SK-N-SH (cell line): ENCODE measurements around the gene STK11IP. TPM values are rescaled to one million over a fixed set of nuclear protein-coding genes. Genes with fewer than 3 reads are reported as not detected.

Experiments used
- CTCF ChIA-PET: fragments of 300-600, 350-600 bp; formaldehyde crosslinking; extraction: SDS; loops from one replicate; lab custom pipeline; 2021; lab: Yijun Ruan, JAX
- POLR2A ChIA-PET: fragments of 350-600 bp; sonication (Branson Sonifier 250); formaldehyde crosslinking; extraction: SDS; loops from one replicate; lab custom pipeline; 2020; ENCODE audit warnings: antibody characterized with exemption, inconsistent platforms; lab: Yijun Ruan, JAX
- DNase-seq: peaks from one replicate; pipeline ENCODE4 v3.0.0; 2012
- H2AFZ ChIP-seq: fragments of 200-600 bp; sonication (generic); 2 replicates; pipeline ENCODE4 v1.8.1; 2016; ENCODE audit warnings: antibody characterized with exemption, mild to moderate bottlenecking, low read depth
- H3F3A ChIP-seq: fragments of 200-600 bp; sonication (generic); replicated peaks from 2 replicates; pipeline ENCODE3; 2016; ENCODE audit warnings: antibody characterized with exemption, mild to moderate bottlenecking; ENCODE audit not compliant: insufficient read depth
- H3K27ac ChIP-seq, 2 experiments: fragments of 200-500 bp in 1 of 2; fragments of 200-600 bp in 1 of 2; sonication (Bioruptor generic) in 1 of 2; sonication (generic), shearing (Covaris generic) in 1 of 2; 2 replicates each; pipeline versions ENCODE4 v1.5.1 to v1.6.1; 2014 to 2016; ENCODE audit warnings: low read depth in 2 of 2, inconsistent platforms in 1 of 2, low read length in 1 of 2, mild to moderate bottlenecking in 1 of 2, mixed read lengths in 1 of 2
- H3K27me3 ChIP-seq: fragments of 200-600 bp; sonication (generic), shearing (Covaris generic); 2 replicates; pipeline ENCODE4 v1.6.1; 2016; ENCODE audit warnings: mixed run types; ENCODE audit not compliant: insufficient read depth
- H3K36me3 ChIP-seq, 2 experiments: fragments of 200-500 bp in 1 of 2; fragments of 200-600 bp in 1 of 2; sonication (Bioruptor generic) in 1 of 2; sonication (generic) in 1 of 2; replicated peaks in 1 of 2; 2 replicates each; pipeline versions ENCODE3 to v1.5.1; 2014 to 2016; ENCODE audit warnings: low read length in 1 of 2, mild to moderate bottlenecking in 1 of 2; ENCODE audit not compliant: insufficient read depth in 2 of 2, control insufficient read depth in 1 of 2
- H3K4me1 ChIP-seq, 2 experiments: fragments of 200-500 bp in 1 of 2; fragments of 200-600 bp in 1 of 2; sonication (Bioruptor generic) in 1 of 2; sonication (generic), shearing (Covaris generic) in 1 of 2; 2 replicates each; pipeline versions ENCODE4 v1.5.1 to v1.6.1; 2014 to 2016; ENCODE audit warnings: low read depth in 1 of 2, low read length in 1 of 2, mixed run types in 1 of 2; ENCODE audit not compliant: insufficient read depth in 2 of 2, control insufficient read depth in 1 of 2
- H3K4me2 ChIP-seq: fragments of 200-600 bp; sonication (generic), shearing (Covaris generic); 2 replicates; pipeline ENCODE4 v1.6.1; 2017; ENCODE audit warnings: mixed run types
- H3K4me3 ChIP-seq, 2 experiments: fragments of 200-500 bp in 1 of 2; fragments of 200-600 bp in 1 of 2; sonication (Bioruptor generic) in 1 of 2; sonication (generic), shearing (Covaris generic) in 1 of 2; 2 replicates each; pipeline versions ENCODE4 v1.5.1 to v1.8.1; 2014 to 2016; ENCODE audit warnings: low read depth in 2 of 2, inconsistent platforms in 1 of 2, low read length in 1 of 2, mild to moderate bottlenecking in 1 of 2, mixed read lengths in 1 of 2, moderate library complexity in 1 of 2
- H3K79me2 ChIP-seq: fragments of 200-600 bp; sonication (generic); 2 replicates; pipeline ENCODE4 v1.8.1; 2017; ENCODE audit warnings: mild to moderate bottlenecking; ENCODE audit not compliant: insufficient read depth
- H3K9ac ChIP-seq: fragments of 200-600 bp; sonication (generic); 2 replicates; pipeline ENCODE4 v1.6.1; 2017; ENCODE audit warnings: mixed run types
- H3K9me2 ChIP-seq: fragments of 200-600 bp; sonication (generic); 2 replicates; pipeline ENCODE4 v1.6.1; 2017; ENCODE audit warnings: mixed run types
- H3K9me3 ChIP-seq: fragments of 200-600 bp; sonication (generic); 2 replicates; pipeline ENCODE4 v1.6.1; 2017; ENCODE audit warnings: mixed run types, mild to moderate bottlenecking, moderate library complexity
- H4K20me1 ChIP-seq: fragments of 200-600 bp; sonication (generic); 2 replicates; pipeline ENCODE4 v1.6.1; 2017; ENCODE audit warnings: mild to moderate bottlenecking, mixed run types; ENCODE audit not compliant: insufficient read depth
- ELF1 ChIP-seq: IDR thresholded peaks from 2 replicates; pipeline ENCODE4 v1.4.0; 2012
- EZH2phosphoT487 ChIP-seq: fragments of 200-600 bp; sonication (generic); IDR thresholded peaks from 2 replicates; pipeline ENCODE4 v1.6.1; 2017; ENCODE audit warnings: low read depth, mixed run types, mild to moderate bottlenecking, antibody characterized with exemption, moderate library complexity, borderline replicate concordance
- FOXJ3 ChIP-seq: sonication (generic); formaldehyde crosslinking; IDR thresholded peaks from 2 replicates; pipeline ENCODE4 v1.5.1; 2020; ENCODE audit warnings: mild to moderate bottlenecking, missing genetic modification reagents
- GABPA ChIP-seq: IDR thresholded peaks from 2 replicates; pipeline ENCODE4 v1.4.0; 2012; ENCODE audit warnings: low read depth, mild to moderate bottlenecking
- NFIC ChIP-seq: IDR thresholded peaks from 2 replicates; pipeline ENCODE4 v1.4.0; 2012; ENCODE audit warnings: borderline replicate concordance
- NRF1 ChIP-seq: IDR thresholded peaks from 2 replicates; pipeline ENCODE4 v1.6.1; 2012; ENCODE audit warnings: low read depth, mild to moderate bottlenecking, low read length
- POLR2AphosphoS5 ChIP-seq: IDR thresholded peaks from 2 replicates; pipeline ENCODE4 v1.6.1; 2012; ENCODE audit warnings: low read depth, low read length
- RXRA ChIP-seq: IDR thresholded peaks from 2 replicates; pipeline ENCODE4 v1.4.0; 2012; ENCODE audit warnings: low read depth, mild to moderate bottlenecking, borderline replicate concordance
- SIN3A ChIP-seq: IDR thresholded peaks from 2 replicates; pipeline ENCODE4 v1.6.1; 2012; ENCODE audit warnings: low read depth, mild to moderate bottlenecking, low read length, moderate library complexity, borderline replicate concordance
- SMC3 ChIP-seq: IDR thresholded peaks from 2 replicates; pipeline ENCODE4 v1.6.1; 2012; ENCODE audit warnings: low read depth, low read length, improper control_type of control experiment
- TCF12 ChIP-seq: IDR thresholded peaks from 2 replicates; pipeline ENCODE4 v1.4.0; 2012
- TEAD4 ChIP-seq: IDR thresholded peaks from 2 replicates; pipeline ENCODE4 v1.4.0; 2012; ENCODE audit warnings: mild to moderate bottlenecking, borderline replicate concordance; ENCODE audit not compliant: insufficient read depth
- WGBS: methylation state at CpG from one replicate; pipeline ENCODE4 v1.1.6; 2017; ENCODE audit warnings: low lambda C conversion rate; 5-methylcytosine and 5-hydroxymethylcytosine counted together
- polyA plus RNA-seq, 3 experiments: library from polyadenylated mRNA; depleted of rRNA; stranded (reverse); fragments of >200 nt; gene quantifications; 2 replicates each; pipeline ENCODE4 v1.2.3, GENCODE V29; 2012
- TF ChIP-seq, protein P1 (sequence below): IDR thresholded peaks from 2 replicates; pipeline ENCODE4 v1.4.0; 2012; ENCODE audit warnings: low read depth, borderline replicate concordance
- TF ChIP-seq, protein P2 (sequence below): IDR thresholded peaks from 2 replicates; pipeline ENCODE4; 2012
- TF ChIP-seq, protein P3 (sequence below): IDR thresholded peaks from 2 replicates; pipeline ENCODE4 v1.4.0; 2012; ENCODE audit warnings: low read depth
- TF ChIP-seq, protein P4 (sequence below): fragments of 150-350 bp; IDR thresholded peaks from 2 replicates; pipeline ENCODE4 v1.6.1; 2016; ENCODE audit warnings: mild to moderate bottlenecking, low read depth, low read length
- TF ChIP-seq, protein P5 (sequence below): IDR thresholded peaks from 2 replicates; pipeline ENCODE4 v1.6.1; 2012; ENCODE audit warnings: mild to moderate bottlenecking, low read depth, low read length, moderate library complexity
- TF ChIP-seq, protein P6 (sequence below): IDR thresholded peaks from 2 replicates; pipeline ENCODE4 v1.4.0; 2012; ENCODE audit warnings: low read depth, borderline replicate concordance
- TF ChIP-seq, protein P7 (sequence below): fragments of 150-350 bp; IDR thresholded peaks from 2 replicates; pipeline ENCODE4 v1.6.1; 2017; ENCODE audit warnings: antibody characterized with exemption, low read length, low read depth, borderline replicate concordance

The STK11IP gene
- polyA plus RNA-seq, 1 of the 3 experiments (the other 2 are of a cell fraction), result 22.9 TPM

DNA sequence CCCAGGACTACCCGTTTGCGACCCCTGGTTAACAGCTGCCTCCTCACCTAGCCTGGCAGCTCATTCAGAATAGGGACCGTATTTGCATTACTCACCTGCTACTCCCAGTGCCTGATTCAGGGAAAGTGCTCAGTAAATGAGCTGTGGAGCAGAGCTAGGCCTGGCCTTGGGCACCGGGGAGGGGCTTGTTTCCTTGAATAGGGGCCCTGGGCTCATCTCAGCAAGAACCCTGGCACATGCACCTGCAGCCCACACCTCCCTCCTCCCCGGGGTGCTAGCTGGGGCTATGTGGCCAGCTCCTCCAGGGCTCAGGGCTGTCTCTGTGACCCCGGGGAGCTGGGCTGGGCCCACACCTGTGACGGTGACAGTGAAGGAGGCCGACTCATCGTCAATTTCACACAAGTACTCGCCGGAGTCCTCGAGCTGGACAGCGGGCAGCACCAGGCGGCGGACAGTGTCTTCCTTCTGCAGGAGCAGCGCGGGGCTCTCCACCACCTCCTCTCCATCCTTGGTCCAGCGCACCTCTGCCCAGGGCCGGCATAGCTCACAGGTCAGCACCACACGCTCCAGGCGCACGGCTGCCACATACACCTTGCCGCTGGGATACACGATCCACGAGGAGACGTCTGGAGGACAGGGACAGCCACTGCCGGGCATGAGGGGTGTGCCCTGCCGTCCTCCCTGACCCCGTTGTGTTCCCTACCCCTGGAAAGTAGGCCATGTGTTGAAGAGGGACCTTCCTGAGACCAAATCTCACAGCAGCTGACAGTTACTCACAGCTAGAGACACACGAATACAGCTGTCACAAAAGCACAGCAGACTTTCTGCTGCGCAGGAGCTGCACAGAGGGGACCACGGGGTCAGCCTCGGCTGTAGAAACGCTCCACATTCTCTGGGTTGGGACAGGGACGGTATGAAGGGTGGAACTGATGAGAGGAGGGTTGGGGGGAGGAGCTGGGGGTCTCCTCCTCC, 35.3 kb upstream of the STK11IP start:
- ChIA-PET CTCF (interaction anchor here (0.7 to 7.5 kb wide), 11 partner anchors 8 to 159 kb away, joined by 3 to 107 read pairs (median 6); partner anchors contain the start of genes CHPF, STK11IP and TMEM198), POLR2A (interaction anchor here (1.5 to 3.6 kb wide), 3 partner anchors 9 to 67 kb away, joined by 3 to 18 read pairs (median 10); partner anchors contain the start of gene OBSL1)
- H3K79me2 ChIP-seq, result no peaks in the 10 kb centered on the region
- DNase-seq, result no peak
- H3K27me3 ChIP-seq, result no peaks in the 10 kb centered on the region
- 84% methylated on average over 12 of the region's 35 CpGs for WGBS
- no peak overlapping the region for H3K27ac ChIP-seq
- H3K4me2 ChIP-seq, result no peak overlapping the region
- no peaks in the 10 kb centered on the region for H3K9me3 ChIP-seq
- no peaks in the 10 kb centered on the region for H3K9me2 ChIP-seq
- H3K4me1 ChIP-seq, result peaks cover 0 to 10% of the 10 kb centered on the region in 2 experiments; a peak in 1 of 4 replicates
- H3F3A ChIP-seq, result peaks cover 2% of the 10 kb centered on the region
- TF ChIP-seq, protein P1, sequence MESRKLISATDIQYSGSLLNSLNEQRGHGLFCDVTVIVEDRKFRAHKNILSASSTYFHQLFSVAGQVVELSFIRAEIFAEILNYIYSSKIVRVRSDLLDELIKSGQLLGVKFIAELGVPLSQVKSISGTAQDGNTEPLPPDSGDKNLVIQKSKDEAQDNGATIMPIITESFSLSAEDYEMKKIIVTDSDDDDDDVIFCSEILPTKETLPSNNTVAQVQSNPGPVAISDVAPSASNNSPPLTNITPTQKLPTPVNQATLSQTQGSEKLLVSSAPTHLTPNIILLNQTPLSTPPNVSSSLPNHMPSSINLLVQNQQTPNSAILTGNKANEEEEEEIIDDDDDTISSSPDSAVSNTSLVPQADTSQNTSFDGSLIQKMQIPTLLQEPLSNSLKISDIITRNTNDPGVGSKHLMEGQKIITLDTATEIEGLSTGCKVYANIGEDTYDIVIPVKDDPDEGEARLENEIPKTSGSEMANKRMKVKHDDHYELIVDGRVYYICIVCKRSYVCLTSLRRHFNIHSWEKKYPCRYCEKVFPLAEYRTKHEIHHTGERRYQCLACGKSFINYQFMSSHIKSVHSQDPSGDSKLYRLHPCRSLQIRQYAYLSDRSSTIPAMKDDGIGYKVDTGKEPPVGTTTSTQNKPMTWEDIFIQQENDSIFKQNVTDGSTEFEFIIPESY, result no peak
- TF ChIP-seq POLR2AphosphoS5 (no peak), NFIC (no peak), FOXJ3 (no peak), GABPA (no peak), SMC3 (no peak), RXRA (no peak), NRF1 (no peak), EZH2phosphoT487 (no peak), ELF1 (no peak), SIN3A (no peak), TEAD4 (no peak), TCF12 (no peak)
- TF ChIP-seq, protein P2, sequence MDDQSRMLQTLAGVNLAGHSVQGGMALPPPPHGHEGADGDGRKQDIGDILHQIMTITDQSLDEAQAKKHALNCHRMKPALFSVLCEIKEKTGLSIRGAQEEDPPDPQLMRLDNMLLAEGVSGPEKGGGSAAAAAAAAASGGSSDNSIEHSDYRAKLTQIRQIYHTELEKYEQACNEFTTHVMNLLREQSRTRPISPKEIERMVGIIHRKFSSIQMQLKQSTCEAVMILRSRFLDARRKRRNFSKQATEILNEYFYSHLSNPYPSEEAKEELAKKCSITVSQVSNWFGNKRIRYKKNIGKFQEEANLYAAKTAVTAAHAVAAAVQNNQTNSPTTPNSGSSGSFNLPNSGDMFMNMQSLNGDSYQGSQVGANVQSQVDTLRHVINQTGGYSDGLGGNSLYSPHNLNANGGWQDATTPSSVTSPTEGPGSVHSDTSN, result no peak
- TF ChIP-seq, protein P3, sequence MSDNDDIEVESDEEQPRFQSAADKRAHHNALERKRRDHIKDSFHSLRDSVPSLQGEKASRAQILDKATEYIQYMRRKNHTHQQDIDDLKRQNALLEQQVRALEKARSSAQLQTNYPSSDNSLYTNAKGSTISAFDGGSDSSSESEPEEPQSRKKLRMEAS, result no peak
- TF ChIP-seq, protein P4, sequence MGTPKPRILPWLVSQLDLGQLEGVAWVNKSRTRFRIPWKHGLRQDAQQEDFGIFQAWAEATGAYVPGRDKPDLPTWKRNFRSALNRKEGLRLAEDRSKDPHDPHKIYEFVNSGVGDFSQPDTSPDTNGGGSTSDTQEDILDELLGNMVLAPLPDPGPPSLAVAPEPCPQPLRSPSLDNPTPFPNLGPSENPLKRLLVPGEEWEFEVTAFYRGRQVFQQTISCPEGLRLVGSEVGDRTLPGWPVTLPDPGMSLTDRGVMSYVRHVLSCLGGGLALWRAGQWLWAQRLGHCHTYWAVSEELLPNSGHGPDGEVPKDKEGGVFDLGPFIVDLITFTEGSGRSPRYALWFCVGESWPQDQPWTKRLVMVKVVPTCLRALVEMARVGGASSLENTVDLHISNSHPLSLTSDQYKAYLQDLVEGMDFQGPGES, result no peak
- TF ChIP-seq, protein P5, sequence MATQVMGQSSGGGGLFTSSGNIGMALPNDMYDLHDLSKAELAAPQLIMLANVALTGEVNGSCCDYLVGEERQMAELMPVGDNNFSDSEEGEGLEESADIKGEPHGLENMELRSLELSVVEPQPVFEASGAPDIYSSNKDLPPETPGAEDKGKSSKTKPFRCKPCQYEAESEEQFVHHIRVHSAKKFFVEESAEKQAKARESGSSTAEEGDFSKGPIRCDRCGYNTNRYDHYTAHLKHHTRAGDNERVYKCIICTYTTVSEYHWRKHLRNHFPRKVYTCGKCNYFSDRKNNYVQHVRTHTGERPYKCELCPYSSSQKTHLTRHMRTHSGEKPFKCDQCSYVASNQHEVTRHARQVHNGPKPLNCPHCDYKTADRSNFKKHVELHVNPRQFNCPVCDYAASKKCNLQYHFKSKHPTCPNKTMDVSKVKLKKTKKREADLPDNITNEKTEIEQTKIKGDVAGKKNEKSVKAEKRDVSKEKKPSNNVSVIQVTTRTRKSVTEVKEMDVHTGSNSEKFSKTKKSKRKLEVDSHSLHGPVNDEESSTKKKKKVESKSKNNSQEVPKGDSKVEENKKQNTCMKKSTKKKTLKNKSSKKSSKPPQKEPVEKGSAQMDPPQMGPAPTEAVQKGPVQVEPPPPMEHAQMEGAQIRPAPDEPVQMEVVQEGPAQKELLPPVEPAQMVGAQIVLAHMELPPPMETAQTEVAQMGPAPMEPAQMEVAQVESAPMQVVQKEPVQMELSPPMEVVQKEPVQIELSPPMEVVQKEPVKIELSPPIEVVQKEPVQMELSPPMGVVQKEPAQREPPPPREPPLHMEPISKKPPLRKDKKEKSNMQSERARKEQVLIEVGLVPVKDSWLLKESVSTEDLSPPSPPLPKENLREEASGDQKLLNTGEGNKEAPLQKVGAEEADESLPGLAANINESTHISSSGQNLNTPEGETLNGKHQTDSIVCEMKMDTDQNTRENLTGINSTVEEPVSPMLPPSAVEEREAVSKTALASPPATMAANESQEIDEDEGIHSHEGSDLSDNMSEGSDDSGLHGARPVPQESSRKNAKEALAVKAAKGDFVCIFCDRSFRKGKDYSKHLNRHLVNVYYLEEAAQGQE, result no peak
- TF ChIP-seq, protein P6, sequence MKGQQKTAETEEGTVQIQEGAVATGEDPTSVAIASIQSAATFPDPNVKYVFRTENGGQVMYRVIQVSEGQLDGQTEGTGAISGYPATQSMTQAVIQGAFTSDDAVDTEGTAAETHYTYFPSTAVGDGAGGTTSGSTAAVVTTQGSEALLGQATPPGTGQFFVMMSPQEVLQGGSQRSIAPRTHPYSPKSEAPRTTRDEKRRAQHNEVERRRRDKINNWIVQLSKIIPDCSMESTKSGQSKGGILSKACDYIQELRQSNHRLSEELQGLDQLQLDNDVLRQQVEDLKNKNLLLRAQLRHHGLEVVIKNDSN, result no peak
- TF ChIP-seq, protein P7, sequence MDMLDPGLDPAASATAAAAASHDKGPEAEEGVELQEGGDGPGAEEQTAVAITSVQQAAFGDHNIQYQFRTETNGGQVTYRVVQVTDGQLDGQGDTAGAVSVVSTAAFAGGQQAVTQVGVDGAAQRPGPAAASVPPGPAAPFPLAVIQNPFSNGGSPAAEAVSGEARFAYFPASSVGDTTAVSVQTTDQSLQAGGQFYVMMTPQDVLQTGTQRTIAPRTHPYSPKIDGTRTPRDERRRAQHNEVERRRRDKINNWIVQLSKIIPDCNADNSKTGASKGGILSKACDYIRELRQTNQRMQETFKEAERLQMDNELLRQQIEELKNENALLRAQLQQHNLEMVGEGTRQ, result no peak
- no peak overlapping the region for H3K4me3 ChIP-seq
- no peak overlapping the region for H3K9ac ChIP-seq
- H3K36me3 ChIP-seq, result peaks cover 3 to 23% of the 10 kb centered on the region in 2 experiments
- no peaks in the 10 kb centered on the region for H4K20me1 ChIP-seq
- H2AFZ ChIP-seq, result no peak overlapping the region
